HG02884 (cell line): ENCODE measurements around the gene KCND3.

ENCODE experiments used
- ATAC-seq: cut with Tn5 transposase; IDR thresholded peaks from one replicate; pipeline ENCODE4 v1.9.1; 2021; ENCODE audit warnings: mild to moderate bottlenecking, moderate library complexity; ENCODE audit not compliant: unreplicated experiment

KCND3 gene

DNA sequence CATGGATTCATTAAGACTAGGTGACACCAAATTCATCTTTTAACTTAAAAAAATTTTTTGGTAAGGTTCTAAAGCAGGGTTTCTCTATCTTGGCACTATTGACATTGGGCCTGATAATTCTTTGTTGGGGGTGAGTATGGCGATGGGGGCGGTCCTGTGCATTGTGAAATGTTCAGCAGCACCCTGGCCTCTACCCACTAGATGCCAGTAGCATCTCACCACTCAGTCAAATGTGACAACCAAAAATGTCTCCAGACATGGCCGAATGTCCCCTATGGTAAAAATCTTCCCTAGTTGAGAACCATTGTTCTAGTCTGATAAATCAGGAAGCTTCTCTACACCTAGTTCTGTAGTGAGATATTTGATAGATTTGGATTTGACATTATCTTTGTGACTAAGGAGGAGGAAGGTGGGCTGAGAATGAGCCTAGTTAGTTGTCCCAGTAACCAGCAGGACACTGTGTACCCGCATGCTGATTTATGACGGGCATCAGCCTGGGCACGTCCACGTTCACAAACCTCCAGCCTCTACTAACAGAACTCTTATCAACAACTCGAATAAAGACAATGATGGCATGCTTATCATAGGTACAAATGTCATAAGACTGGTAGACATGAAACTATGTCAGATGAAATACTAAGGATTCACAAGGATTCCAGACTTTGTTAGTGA, 104.6 kb downstream of the KCND3 start:
- ATAC-seq, result no peak

DNA sequence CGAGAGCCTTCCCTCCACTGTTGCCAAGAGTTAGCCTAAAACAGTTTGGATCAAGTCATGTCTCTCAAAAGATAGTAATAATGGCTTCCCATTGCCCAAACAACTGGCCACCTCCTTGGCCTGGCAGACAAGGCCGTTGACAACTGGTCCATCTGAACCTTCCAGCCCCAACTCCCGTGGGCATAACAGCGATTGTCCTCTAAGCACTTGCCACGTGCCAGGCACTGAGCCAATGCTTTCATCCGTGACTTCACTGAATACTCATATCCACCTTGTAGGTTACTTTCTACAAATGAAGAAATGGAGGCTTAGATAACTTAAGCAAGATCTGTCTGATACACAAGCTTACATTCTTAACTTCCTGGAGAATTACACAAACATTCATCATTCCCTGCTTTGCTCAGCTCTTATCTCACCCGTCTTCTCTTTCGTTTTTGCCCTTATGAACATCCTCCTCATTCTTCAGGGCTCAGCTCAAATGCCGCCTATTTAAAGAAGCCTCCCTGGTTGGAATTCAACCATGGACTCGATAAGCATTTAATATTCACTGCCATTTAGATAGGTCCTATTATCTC, 106.4 kb downstream of the KCND3 start:
- no peak for ATAC-seq

DNA sequence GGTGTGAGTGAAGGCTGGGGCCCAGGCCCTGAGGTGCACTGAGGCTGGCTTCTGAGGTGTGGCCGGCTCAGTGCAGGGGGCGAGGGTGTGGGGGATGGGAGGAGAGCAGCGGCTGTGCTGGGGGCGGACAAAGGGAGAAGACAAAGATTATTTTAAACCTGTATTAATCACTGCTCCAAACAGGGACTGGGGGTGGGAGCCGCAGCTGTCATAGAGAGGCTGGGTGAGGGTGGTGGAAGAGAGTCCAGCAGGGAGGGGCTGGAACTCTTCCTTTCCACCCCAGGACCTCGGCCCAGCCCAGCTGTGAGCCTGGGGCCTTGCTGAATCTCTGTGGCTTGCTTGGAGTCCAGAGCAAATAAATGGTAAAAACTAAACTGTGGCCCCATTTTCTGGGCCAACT, 106.9 kb downstream of the KCND3 start:
- ATAC-seq, result no peak

DNA sequence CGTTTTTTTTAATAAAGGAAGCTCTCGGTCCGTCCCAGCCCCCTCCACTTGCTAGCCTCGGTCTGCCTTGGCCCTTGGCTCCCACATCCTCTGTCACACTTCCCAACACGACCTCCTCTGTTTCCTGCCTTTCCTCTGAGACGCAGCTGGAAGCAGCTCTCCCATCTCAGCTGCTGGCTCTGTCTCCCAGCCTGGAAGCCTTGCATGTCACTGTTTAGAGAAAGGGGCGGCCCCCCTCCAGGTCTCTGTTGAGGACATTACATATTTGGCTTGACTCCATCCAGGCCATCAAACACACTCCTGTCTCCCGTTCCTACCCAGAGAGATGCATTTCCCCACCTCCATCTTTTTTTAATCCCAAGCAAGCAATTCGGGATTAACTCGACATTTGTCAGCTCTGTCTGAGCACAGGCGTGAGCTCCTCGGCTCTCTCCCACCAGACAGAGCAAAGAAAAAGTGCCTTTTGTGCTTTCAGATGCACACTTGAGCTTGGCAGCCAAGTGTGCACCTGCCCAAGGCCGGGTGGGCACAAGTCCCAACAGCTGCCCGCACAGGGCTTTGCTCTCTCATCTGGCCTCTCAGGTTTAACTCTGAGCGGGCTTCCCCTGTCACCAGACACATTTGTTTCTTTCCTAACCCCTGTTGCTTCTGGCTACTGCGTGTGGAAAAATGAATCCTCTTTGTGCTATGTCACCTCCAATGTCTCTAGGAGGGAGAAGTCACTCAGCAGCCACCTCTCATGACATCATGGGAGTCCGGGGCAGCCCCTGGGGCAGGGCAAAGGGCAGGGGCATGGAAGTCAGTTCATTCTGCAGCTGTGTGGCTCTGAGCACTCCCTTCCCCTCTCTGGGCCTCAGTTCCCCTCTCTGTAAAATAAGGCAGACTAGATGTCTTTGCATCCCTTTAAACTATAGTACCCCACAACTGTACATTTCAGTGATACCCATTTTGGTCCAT, 108.3 kb downstream of the KCND3 start:
- ATAC-seq, result no peak

DNA sequence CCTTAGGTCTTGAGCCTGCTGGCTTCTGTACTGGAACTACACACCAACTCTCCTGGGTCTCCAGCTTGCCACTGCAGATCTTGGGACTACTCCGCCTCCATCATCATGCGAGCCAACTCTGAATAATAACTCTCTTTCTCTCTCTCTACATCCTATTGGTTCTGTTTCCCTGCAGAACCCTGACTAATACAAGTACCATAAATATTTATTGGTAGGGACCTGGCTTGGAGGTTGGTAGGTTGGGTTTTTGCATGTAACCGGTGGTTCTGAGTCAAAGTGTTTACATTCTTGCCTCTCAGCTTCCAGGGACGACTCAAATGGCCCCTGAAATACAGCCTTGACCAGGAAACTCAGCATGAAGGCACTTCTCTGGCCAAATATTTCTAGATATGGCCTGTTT, 110.4 kb downstream of the KCND3 start:
- no peak for ATAC-seq

DNA sequence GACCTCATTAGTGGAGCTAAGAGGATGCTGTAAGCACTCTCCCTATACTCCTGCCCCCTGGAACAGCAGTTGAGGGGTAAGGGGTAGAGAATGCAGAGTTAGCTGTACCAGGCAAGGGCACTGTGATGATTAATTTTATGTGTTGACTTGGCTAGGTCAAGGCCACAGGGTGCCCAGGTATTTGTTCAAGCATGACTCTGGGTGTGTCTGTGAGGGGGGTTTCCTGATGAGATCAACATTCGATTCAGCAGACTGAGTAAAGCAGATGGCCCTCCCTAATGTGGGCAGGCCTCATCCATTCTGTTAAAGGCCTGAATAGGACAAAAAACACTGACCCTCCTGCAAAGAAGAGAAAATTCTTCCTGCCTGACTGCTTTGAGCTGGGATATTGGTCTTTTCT, 110.8 kb downstream of the KCND3 start:
- no peak for ATAC-seq

DNA sequence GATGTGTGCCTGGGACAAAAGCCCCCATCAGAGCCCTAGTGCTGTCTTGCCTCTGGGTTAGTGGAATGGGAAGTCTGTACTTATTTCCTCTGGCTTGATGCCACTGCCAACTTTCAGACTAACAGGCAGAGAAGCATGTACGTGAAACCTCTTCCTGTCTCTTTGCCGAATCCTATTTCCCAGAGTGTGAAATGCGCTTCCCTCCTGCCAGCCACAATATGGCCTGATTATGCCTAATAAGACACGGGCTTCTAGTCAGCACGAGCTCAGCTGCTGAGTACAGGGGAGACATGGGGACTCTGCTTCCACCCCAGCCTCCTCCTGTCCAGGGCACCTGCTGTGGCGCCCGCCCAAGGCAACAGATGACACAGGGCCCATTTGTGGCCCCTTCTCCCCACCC, 111.4 kb downstream of the KCND3 start:
- no peak for ATAC-seq

DNA sequence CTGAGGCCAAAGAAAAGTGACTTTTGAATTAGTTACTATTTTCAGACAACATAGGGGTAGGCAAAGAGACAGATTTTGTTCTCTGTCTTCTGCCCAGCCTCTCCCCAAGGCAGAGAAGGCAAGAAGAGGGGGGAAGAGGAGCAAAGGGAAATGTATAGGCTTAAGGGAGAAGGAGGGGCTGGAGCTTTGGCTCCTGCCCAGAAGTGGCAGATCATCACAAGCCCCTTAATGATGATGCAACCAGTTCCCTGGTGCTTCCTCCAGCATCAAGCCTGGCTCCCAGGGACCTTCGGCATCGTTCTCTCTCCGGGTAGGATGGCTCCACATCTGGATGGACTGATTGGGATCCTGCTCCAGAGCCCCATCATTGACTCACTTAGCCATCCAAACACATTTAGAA, 112.8 kb downstream of the KCND3 start:
- ATAC-seq, result no peak

DNA sequence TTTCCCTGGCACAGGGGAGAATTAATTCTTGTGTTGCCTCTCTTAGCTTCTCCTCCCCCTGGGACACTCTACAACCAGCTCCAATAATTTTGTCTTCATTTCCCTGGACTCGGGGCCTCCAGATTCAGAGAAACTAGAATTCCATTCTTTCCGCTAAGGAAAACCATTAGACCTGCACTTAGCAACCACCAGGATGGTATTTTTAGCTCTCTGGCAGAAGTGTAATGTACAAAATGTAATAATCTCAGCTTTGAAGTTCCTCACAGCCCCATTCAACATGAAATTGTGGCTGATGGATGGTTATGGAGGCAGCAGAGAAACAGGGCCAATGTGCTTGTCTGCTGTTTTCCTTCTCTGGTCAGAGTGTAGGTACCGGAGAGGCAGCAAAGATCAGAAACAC, 113.8 kb downstream of the KCND3 start:
- ATAC-seq, result no peak

DNA sequence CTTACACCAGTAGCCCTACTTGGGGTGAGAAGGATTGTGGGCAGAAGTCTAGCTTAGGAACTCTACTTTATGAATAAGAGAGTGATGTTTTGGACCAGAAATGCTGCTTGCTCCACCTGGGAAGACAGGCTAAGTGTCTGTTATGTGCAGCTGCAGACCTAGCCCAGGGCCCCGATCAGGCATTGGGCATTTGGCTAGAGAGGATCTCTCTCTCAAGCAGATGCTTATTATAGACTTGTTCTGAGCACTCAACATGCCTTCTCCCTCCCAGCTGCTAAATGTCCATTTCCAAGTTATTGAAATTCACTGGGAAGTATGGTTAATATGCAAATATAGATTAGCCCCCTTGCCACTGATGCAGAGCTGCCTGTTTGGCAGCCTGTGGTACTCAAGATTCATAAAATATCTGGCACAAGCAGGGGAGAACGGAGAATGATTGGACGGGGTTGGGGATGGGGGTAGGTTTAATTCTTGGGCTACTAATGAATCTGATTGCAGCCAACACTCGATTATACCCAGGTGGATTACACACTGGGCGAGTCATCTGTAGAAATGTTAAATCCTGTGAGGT, 115.9 kb downstream of the KCND3 start:
- ATAC-seq, result no peak

DNA sequence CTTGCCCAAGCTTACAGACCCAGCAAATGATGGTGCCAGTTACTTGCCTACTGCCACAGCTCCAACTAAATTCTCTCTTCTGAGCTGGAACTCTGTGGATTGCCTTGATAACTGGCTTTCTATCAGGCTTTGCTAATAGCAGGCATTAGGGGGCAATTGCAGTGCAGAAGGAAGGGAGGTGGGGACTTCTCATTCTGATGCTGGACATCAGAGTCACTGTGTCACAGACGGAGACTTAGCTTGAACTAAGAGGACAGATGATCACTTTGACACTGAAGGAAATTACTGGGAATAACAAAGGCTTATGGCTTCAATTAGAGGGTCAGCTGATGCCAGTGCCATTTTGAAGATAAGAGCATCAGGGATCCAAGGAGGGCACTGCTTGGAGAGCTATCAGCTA, 119.3 kb downstream of the KCND3 start:
- no peak for ATAC-seq

DNA sequence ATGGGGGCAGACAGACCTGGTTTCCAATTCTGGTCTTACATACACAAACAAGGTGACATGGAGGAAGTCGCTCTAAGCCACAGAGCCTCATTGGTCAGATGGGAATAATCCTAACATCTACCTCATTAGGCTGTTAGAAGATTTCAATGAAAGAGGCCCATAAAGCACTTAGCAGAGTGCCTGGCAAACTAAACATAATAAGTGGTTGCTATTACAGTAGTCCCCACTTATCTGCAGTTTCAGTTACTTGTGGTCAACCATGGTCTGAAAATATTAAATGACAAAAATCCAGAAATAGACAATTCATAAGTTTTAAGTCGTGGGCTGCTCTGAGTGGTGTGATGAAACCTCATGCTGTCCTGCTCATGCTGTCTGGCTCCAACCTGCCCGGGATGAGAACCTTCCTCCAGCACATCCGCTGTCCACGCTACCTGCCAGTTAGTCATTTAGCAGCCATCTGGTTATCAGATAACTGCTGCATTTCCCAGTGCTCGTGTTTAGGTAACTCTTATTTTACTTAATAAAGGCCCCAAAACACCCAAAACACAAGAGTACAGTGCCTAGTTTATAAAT, 121.5 kb downstream of the KCND3 start:
- no peak for ATAC-seq

DNA sequence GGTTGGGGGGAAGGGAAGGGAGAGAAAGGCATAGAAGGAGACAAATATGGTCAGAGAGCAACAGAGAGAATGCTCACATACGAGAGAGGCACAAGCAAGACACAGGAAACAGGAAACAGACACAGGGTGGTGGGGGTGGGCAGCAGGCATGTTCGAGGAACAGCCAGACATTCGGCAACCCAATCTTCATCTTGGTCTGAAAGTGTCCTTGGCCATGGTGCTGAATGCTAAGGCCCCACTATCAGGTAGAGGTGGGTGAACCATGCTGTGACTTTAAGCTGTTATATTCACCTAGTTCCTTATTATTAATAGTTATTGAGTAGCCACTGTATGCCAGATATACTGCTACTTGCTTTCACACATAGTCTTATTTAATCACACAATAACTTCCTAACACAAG, 124.6 kb downstream of the KCND3 start:
- no peak for ATAC-seq

DNA sequence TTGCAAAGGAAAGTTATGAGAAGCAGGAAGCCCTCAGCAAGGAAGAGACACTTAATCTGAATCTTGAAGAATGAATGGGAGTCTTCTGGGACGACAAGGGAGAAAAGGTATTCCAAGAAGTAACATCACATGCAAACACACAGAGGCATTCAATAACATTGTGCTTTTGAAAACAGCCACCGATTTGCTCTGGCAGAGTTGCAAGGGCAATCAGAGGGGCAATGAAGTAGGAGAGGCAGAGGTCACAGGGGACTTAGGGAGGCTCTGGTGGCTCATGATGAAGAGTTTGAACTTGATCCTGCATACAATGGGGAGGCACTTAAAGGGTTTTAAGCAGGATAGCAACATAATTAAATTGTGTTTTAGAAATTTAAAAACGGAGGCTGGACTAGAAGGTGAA, 126.1 kb downstream of the KCND3 start:
- ATAC-seq, result no peak

DNA sequence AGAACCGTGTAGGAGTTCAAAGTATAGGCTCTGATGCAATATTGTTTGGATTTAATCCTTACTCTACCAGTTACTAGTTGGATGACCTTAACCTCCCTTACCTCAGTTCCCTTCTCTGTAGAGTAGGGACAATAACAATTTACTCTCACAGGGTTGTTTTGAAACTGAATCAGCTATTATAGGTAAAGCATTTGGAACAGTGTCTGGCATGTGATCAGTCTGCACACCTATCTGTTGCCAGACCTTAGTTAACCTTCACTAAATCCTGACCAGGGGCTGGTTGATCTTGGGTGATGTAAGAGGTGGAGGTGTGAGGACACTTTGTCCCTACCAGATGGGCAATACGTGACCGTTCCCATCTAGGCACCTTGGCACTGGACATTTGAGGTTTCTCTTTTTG, 126.9 kb downstream of the KCND3 start:
- no peak for ATAC-seq

DNA sequence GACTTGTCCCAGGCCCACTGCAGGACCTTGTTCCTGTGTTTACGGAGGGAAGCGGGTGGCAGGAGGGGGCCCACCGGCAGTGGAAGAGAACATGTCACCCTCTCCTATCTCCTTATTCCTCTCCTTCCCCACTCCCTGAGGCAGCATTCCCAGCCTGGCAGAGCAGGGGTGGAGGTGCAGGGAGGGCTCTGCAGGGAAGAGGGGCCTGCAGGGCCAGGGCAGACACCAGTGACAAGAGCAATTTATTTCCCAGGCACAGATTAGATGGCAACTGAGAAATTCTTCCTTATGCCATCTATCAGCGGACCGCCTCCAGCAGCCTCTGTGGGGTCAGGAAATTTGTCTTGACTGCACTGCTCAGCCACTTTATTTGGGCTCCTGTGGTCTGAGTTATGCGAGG, 127.9 kb downstream of the KCND3 start:
- ATAC-seq, result no peak

DNA sequence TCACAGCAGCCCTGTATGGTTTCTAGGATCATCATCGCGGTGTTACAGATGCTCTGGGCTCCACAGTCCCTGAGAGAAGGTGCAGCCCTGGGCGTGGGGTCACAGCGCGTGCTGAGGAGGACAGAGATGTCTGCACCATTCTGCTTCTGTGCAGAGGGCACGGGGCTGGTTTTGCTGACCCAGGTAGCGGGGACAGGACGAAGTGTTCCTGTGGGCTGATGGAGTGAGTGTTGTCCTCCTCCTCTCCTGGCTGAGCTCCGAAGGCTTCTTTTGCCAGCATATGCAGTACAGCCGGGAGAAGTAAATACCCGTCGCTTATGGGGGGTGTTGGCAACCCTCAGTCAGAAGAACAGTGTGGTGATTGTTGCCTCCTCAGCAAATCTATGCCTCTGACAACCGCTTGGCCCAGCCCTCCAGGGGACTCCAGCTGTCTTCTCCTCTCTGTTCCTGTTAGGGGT, 132.2 kb downstream of the KCND3 start:
- ATAC-seq, result no peak

DNA sequence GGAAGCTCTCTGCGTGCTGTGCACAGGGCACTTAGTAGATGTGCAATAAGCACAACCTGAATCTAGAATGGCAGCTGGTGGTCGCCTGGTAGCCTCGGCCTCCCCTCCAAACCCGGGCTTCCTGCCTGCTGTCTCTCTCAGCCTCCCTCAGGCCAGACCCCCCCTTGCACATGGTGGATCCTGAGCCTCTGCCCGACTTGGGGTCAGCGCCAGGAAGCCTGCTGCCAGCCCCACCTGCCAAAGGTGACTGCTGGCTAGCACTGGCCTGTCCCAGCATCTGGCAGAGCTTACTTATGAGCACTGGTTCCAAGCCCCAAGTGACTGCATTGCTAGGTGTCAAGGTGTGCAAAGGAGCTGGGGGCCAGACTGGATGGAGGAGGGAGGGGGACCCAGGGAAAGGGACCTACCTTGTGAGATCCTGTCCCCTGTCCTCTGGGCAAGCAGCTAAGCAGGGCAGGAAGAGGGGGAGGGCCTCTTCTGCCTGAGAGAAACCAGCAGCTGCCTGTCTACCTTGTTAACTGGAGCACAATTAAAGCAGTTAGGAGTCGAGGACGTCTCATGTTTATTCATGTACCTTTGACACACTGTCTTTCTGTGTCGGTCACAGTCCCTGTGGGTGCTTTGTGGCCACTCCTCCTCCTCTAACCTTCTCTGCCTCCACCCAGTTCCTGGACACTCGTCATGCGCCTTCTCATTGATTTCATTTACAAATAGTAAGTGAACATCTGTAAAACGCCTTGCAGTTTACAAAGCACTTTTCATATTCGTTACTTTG, 132.9 kb downstream of the KCND3 start:
- ATAC-seq, result no peak

DNA sequence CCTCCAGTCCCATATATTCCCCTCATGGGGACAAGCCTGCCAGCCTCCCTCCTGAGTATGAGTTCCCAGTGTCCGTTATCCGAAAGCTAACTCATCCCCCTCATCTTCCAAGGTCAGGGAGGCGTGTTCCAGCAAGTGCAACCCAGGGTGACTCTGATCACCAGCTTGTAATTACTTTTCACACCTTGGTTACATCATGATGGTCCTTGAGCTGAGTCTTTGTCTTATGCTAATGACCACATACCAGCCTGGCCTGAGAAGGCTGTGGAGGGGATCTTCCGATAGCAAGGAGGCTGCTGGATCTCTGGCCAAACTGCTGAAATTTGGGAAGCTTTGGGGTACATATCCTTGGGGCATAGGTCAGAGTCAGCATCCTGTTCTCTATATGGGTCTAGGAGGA, 134.2 kb downstream of the KCND3 start:
- no peak for ATAC-seq

DNA sequence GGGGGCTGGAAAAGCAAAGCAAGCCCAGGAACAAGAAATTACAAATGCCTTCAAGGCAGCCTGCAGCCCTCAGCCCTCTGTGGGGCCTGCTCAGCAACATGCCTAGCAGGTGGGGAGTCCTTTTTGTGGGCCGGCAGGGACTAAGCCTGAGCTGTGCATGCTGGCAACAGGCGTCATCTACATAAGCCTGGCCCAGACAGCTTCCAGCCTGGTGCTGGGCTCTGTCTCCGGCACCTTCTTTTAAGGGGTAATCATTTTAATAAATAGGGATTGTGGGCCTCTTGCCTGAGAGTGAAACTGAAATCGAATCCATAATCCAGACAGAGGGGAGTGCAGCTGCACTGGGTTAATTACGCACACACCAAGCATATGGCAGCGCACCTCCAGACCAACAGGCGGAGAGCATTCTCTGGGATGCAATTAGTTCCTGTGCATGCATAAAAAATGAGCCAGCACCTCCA, 137.2 kb downstream of the KCND3 start:
- ATAC-seq, result no peak
